Heart left ventricle (tissue), 13 donors: ENCODE results near the gene RHOT1.

Experiments used
- POLR2A ChIP-seq, 2 donors: fragments of 450-650 bp; IDR thresholded peaks; one replicate each; pipeline ENCODE4 v1.6.1; 2017; ENCODE audit warnings: antibody characterized with exemption in 2 of 2, mild to moderate bottlenecking in 2 of 2, moderate library complexity in 2 of 2
- TF ChIP-seq, protein P1 (sequence below), 12 donors: fragments of 200-600 bp; sonication (generic) in 4 of 12; IDR thresholded peaks; one replicate each; pipeline versions ENCODE4 v1.5.0 to v1.8.0; 2018 to 2022; ENCODE audit warnings: antibody characterized with exemption in 12 of 12, mild to moderate bottlenecking in 5 of 12
- donor health status: ischemic (EF 13 %, LVEDD 7.1; RV severe dilation, severe dysfunction).
- donor health status: DM: no; HTN: yes; CAD: no.
- donor health status: DM: no; HTN: no; CAD: no.
- donor health status: ischemic (EF 25% LVEDD 6.9; RV normal size, moderate dysfunction).
- donor health status: ischemic (EF 25% LVEDD 5.7; RV mildly dilated, moderate dysfunction).
- donor health status: ischemic (EF 35%, LVEDD 5.7; RV mildly dilated, moderate dysfunction).
- donor health status: nonischemic (EF 11% LVEDD 7.7; RV severe dilation, severe dysfunction).
- donor health status: DM: yes; HTN: yes; CAD: no.
- donor health status: PGD.
- donor health status: ischemic (EF 29% LVEDD 5.4; RV normal size, mild dysfunction).
- donor health status: nonischemic (EF 23%, LVEDD 6.1; RV moderate dilation, normal function).

DNA sequence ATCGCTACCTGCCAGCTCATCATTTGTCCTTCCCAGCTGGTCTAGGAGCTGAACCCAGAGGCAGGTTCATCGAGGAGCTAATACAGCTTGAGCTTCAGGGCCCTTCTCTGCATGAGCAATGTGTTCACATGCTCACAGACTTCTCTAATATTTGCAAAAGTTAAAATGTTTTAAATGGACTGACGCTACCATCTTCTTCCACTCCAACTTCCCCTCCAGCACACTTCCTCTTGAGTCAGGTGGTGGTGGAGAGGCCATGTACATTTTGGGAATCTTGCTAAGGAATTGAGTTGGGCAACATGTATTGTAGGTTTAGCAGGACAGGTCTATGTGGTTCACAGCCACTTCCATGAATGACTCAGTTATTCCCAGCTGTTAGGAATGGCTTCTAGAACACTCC is 21.6 kb upstream of the RHOT1 start:
- TF ChIP-seq, protein P1, sequence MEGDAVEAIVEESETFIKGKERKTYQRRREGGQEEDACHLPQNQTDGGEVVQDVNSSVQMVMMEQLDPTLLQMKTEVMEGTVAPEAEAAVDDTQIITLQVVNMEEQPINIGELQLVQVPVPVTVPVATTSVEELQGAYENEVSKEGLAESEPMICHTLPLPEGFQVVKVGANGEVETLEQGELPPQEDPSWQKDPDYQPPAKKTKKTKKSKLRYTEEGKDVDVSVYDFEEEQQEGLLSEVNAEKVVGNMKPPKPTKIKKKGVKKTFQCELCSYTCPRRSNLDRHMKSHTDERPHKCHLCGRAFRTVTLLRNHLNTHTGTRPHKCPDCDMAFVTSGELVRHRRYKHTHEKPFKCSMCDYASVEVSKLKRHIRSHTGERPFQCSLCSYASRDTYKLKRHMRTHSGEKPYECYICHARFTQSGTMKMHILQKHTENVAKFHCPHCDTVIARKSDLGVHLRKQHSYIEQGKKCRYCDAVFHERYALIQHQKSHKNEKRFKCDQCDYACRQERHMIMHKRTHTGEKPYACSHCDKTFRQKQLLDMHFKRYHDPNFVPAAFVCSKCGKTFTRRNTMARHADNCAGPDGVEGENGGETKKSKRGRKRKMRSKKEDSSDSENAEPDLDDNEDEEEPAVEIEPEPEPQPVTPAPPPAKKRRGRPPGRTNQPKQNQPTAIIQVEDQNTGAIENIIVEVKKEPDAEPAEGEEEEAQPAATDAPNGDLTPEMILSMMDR (IDR thresholded peaks at IDR 0.05): no peak
- no peak for TF ChIP-seq POLR2A (IDR thresholded peaks at IDR 0.05)
